ENCODE measurements around the gene ZNF532.
"Not testable (repeated sequence)": the region's sequence is repeated elsewhere in the genome, so short reads cannot be mapped to it uniquely, and the experiment has no call there.

ZNF532 gene

DNA sequence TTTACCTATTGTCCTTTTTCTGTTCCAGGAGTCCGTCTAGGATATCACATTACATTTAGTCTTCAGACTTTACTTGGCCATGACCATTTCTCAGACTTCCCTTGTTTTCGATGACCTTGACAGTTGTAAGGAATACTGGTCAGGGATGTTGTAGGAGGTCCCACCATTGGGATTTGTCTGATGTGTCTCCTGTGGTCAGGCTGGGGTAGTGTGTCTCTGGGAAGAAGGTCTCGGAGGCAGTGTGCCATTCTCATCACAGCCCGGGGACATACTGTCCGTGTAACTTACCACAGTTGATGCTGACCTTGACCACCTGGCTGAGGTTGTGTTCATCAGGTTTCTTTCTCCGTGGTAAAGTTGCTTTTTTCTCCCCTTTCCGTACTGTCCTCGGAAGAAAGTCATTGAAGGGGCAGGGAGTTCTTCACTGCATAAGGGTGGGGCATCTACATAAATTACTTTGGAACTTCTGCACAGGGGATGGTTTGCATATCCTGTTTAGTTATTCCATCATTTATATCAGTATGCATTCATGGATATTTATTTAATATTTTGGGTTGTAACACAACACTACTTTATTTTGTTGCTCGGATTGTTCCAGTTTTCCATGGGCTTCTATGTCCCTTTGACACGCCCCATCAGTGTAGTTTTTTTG is 41.2 kb downstream of the ZNF532 start:
- DNase-seq = no peak

DNA sequence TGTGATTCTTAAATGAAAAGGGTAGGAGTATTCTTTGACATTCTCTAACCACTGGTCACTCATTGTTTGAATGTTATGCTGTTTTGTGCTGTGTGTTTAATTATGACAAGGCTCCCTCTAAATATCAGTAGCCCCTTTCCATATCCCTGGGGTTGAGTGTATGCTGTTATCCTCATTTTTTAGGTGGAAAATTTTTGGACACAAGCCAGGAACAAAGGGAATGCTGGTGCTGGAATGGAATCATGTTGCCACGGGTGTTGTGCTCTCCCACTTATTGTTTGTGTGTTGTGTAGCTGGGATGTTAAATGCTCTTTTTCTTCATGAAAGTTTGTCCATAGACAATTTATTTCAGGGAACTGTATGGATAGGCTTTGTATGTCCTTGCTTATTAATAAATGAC is 43.3 kb downstream of the ZNF532 start:
- no peak for DNase-seq

DNA sequence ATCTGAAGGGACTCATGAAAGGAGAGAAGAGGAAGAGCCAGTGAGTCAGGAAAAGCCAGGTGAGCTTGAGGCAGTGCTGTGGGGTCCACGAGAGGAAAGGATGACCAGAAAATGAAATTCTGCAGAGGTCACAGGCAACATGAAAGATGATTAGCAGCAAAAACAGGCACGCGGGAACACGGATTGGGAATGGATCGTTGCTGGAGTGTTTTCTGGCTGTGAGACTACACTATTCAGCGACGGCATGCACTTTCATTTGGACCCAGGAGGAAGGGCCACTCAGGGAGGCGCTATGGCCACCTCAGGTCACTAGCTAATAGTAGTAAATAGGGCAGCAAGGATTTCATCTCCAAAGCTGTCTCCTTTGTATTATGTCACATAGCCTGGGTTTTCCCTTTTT is 44.8 kb downstream of the ZNF532 start:
- no peak for DNase-seq

DNA sequence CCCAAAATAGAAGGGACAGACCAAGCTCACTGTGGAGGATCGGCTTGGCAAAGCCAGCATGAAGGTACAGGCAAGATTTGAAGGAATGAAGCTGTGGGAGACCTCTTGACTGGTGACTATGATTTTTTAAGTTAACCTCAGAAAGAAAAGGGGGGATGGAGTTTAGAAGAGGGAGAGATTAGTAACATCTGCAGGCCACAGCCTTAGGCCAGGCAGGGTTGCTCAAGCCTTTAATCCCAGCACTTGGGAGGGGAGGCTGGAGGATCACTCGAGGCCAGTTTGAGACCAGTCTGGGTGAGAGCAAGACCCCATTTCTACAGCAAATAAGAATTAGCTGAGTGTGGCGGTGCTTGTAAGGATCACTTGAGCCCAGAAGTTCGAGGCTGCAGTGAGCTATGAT is 46.6 kb downstream of the ZNF532 start:
- no peak for DNase-seq

DNA sequence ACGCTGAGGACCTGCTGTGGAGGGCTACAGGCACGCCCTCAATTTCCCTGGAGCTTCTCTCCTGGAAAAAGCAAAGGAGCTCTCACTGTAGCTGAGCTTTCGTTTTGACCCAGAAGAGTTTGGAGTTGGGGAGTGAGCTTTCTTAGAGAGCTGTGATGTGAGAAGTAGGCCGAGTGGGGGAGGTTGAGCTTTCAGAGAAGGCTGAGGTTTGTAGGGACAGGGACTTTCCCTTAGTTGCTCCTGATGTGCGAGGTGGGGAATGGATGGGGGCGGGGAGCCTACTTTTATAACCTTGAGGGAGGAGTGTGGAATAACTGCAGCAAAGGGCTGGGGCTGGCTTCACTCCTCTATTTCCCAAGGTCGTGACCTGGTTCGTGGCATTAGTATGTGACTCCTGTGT is 47.1 kb downstream of the ZNF532 start:
- no peak for DNase-seq

DNA sequence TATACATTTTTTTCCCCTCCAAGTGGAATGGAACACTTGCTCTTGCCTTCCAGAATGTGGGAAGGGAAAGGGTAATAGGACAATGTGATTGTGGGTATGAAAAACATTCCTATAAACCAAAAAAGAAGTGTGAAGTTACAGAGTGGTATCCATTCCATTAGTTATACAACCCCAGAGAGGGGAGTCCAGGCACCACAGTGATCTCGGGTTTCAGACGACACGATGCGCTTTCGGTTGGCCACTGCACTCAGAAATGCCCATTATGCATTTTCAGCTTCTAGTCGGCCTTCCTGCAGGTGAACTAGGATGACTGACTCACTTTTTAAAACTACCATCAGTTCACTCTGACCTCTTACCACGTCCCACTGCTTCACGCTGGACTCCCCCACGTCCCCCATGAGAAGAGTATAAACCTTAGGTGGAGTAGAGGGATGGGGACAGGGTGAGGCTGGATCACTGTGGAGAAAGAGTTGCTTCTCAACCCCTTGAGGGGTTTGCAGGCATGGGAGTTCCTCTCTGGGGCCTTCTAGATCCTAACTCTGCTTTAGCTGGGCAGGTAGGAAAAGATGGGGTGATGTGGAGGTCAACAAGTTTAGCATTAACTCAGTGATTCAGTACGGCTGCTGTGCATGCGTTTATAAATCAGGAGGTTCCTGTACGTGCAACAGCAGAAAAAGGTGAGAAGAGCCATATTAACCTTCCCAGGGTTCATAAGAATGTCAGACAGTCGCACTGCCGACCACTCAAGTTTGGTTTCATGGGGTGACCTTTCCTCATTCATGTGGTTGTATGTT is 50.5 kb downstream of the ZNF532 start:
- no peak for DNase-seq

DNA sequence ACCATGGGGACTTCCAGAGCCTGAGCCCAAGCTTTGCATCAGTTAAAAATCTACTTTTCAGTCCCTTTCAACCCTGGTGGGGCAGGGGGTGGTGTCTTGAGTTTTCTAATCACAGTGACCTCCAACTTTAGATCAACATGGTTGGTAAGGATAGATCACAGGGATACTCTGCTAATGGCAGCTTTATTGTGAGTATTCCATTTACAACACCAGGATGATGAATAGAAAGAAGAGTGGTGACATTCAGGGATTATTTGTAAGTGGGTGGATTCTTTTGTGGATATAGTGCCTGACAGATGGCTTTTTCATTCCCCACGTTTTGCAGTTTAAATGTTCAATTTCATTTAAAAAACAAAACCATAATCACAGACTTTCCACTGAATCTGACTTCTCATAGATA is 51.3 kb downstream of the ZNF532 start:
- no peak for DNase-seq

DNA sequence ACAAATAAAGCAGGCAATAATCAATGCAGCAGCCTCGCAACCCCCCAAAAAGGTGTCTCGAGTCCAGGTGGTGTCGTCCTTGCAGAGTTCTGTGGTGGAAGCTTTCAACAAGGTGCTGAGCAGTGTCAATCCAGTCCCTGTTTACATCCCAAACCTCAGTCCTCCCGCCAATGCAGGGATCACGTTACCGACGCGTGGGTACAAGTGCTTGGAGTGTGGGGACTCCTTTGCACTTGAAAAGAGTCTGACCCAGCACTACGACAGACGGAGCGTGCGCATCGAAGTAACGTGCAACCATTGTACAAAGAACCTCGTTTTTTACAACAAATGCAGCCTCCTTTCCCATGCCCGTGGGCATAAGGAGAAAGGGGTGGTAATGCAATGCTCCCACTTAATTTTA is 55.3 kb downstream of the ZNF532 start:
- not testable (repeated sequence) for DNase-seq

DNA sequence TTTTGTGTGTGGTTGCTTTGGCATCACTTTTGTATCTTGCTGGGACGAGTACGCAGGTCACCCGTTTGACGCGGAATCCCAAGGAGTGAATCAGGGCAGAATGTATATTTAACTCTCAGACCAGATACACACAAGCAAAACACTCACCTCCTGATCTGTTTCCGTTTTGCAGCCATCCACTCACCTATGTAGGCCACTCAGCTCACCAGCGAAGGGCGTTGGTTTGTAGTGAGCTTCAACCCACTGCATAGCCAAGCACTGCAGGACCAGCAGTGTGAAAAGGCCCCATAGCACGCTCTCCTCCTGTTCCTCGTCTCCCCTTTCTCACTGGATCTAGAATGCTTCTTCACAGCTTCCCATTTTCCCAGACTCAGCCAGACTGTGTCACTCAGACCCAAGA is 58.3 kb downstream of the ZNF532 start:
- no peak for DNase-seq

DNA sequence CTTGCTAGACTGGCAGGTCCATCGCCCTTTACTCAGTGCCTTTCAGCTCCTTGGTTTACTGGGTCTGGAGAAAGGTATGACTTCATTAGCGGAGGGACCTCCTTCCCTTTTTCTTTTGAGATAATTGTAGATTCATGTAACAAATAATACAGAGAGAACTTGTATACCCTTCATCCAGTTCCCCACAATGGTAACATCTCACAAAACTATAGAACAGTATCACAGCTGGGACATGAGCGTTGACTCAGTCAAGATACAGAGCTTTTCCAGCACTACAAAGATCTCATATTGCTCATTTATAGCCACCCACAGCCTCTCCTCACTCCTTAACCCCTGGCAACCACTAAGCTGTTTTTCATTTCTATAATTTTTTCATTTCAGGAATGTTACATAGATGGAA is 59.8 kb downstream of the ZNF532 start:
- no peak for DNase-seq

DNA sequence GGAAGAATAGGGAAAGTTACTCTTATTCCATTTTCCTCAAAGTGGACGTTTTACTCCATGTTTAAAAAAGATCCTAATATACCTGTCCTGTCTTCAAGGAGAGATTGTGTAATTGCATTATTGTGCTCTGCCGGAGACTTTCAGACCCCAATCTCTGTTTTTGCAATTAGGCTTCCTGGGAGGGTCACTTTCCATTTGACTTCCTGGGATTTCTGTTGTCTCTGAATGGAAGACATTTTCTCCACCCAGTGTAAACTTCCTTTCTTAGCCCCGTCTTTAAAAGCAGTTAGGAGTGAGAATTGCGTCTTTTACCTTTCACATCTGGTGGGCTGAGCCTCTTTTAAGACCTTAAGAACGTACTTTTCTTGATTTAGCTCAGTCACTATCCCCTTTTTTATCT is 63.0 kb downstream of the ZNF532 start:
- DNase-seq = no peak

DNA sequence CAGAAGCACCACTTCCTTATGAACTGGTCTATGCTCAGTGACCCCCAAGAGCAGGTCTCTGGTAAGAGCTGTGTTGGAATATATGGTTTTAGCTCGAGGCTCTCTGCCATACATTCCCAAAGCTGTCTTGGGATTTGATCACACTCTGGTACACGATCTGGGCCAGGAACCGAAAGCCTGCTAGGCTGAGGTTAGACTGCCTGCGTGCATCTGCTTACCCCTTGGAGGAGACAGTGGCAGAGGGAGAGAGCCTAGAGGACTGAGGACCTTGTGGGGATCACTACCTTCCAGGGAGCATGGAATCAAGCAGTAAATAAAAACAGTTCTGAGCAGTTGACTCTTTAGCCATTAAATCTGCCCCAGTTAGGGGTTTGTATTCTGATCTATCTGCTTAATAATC is 63.7 kb downstream of the ZNF532 start:
- no peak for DNase-seq

DNA sequence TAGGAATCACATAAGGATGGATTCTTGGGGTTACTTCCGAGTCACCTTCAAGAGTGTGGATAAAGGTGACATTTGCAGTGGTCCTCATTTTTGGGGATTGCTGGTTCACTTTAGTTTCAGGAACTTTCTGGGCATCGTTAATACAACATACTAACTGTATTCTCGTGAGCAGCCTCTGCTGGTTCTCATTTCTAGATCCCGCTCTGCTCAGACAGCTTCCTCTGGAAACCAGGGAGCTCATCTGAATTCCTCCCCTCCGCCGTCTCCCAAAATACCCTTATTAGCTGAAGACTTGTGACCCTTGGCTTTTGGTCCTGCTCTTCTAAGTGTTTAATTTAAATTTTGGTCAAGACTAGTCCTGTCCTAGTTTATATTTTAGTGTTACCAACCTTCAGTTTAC is 64.5 kb downstream of the ZNF532 start:
- no peak for DNase-seq

DNA sequence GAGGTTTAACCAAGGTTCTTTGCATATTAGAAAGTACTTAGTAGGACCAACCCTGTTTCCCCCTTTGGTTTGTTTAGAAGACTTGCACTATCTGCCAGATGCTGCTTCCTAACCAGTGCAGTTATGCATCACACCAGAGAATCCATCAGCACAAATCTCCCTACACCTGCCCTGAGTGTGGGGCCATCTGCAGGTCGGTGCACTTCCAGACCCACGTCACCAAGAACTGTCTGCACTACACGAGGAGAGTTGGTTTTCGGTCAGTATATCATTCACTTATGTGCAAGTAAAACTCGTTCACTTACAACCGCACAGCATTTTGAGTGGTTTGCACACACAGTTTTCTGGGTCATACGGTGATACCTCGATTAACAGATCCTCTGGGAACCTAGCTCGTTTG is 69.7 kb downstream of the ZNF532 start:
- no peak for DNase-seq

DNA sequence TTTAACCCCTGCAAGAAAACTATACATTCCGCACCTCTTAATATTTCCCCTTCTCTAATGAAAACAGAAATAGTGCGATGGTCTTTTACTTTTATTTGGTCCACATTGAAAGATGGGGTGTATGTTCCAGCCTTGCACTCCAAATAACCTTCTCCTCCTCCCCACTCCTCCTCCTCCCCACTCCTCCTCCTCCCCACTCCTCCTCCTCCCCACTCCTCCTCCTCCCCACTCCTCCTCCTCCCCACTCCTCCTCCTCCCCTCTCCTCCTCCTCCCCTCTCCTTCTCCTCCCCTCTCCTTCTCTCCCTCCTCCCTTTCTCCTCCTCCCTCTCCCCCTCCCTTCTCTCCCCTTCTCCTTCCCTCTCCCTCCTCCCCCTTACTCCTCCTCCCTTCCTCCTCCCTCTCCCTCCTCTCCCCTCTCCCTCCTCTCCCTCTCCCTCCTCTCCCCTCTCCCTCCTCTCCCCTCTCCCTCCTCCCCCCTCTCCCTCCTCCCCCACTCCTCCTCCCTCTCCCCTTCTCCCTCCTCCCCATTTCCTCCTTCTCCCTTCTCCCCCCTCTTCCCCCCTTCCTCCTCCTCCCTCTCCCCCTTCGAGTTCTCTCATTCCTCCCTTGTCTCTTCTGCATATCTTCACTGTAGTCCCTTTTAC is 70.4 kb downstream of the ZNF532 start:
- no peak for DNase-seq

DNA sequence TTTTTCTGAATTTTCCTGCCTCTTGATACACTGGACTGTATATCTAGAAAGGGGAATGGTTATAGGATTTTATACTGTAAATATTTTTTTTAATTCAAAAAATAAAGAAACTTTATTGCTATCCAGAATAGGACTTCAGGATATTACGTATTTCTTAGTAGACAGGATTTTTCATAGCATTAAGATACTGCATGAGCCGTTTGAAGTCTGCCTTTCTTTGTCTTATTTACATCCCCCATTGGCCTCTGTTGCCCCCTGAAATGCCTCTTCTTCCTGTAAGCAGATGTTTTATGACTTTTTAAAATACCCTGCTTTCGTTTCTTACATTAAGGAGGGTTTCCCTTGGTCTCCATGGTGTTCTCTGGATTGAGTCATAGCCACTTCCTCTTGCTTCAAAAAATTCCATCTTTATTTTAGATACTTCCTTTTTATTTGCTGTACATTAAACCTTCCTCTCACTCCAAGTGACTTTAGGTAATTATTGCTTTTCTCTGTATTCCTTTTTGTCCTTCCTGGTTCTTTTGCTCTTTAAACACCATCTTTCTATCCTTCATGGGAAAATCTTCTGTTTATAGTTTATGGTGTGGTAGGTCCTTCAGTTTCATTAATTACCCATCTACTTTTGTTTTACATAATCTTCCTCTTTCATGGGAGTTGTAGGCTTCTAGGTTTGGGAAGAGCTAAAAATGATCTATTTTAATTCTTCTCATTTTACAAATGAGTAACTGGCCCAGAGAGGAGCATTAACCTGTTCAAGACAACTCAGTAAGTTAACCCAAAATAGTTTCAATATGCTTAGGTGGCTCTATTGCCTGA is 72.6 kb downstream of the ZNF532 start:
- DNase-seq = no peak

DNA sequence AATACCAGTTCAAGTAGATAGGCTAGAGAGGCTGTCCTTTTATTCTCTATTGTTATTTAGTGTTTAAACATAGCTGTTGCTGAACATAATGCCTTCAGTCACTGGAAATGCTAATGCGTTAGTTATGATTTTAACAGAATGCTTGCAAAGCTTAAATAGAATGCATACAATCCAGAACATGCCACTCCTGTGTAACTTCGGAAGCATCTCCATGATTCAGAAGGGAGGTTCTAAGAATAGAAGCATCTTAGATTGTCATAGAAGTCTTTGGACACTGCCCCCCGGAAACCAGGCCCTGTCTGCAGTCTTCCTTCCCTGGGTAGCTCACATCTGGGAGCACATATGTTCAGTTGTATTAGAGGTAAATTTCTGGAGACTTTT is 73.2 kb downstream of the ZNF532 start:
- no peak for DNase-seq

DNA sequence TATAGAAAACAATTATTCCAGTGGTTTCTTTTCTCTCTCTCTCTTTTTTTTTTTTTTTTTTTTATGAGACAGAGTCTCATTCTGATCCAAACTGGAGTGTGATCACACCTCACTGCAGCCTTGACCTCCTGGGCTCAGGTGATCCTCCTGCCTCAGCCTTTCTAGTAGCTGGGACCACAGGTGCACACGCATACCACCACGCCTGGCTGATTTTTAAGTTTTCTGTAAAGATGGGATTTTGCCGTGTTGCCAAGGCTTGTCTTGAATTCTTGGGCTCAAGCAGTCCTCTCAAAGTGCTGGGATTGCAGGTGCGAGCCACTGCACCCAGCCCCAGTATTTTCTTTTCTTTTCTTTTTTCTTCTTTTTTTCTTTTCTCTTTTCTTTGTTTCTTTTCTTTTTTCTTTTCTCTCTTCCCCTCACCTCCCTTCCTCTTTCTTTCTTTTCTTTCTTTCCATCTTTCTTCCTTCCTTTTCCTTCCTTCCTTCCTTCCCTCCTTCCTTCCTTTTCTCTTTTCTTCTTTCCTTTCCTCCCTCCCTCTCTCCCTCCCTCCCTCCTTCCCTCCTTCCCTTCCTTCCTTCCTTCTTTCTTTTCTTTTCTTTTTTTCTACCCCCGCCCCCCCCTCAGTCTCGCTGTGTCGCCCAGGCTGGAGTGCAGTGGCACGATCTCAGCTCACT is 76.9 kb downstream of the ZNF532 start:
- no peak for DNase-seq

DNA sequence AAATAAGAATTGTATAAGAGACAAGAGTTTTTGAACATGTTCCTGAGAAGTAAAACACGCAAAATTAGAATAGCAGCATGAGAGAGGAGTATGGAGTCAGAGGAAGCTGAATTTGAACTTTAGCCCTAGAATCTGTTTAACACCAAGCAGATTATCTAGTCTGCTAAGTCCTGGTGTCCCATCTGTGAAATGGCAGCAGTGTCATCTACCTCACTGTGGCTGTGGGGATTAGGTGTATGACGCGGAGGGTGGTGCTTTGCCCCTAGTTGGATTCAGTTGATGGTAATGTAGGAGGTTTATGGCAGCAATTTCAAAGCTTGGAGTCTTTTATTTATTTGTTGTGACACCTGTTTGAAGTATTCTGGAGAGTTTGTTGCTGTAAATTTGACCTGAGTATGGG is 79.2 kb downstream of the ZNF532 start:
- DNase-seq = no peak

DNA sequence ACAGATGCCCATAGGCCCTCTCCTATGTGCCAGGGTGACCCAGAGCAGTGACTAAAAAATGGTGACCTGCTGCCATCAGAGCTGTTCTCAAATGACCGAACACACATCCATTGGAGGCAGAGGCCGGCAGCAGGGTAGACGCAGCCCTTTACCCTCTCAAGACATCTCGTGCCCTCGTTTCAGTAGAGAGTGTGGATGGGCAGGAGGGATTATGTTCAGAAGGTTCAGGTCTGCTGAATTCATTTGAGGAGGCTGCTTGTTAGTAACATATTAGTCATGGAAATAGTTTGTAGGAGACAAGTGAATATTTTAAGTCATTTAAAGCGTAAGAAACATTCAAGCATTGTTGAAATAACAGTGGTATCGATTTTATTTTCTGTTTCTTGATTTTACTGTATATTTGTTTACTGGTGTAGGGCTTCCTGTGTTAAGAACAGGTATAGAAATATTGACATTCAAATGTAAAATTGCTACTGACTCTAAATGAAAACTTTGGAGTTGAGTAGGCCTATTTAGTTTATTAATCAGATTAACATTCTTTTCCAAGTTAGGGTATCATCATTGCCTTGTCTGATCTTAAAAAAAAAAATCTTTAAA is 82.6 kb downstream of the ZNF532 start:
- no peak for DNase-seq

DNA sequence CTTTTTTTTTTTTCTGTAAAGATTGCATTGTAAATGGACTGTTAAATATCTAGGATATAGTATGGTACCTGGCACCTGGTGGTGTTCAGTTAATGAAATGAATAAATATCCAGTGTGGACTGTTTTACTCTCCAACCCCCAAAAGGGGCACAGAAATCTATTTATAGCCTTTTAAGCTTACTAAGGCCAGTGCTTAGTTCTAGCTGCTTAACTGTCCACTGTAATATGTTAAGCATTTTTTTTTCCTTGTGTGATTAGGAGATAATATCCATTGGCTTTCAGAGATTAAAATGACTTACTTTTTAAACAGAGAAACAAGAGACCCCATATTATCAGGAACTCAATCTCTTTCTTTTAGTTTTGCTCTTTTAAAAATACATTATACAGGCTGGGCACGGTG is 84.4 kb downstream of the ZNF532 start:
- DNase-seq = no peak

DNA sequence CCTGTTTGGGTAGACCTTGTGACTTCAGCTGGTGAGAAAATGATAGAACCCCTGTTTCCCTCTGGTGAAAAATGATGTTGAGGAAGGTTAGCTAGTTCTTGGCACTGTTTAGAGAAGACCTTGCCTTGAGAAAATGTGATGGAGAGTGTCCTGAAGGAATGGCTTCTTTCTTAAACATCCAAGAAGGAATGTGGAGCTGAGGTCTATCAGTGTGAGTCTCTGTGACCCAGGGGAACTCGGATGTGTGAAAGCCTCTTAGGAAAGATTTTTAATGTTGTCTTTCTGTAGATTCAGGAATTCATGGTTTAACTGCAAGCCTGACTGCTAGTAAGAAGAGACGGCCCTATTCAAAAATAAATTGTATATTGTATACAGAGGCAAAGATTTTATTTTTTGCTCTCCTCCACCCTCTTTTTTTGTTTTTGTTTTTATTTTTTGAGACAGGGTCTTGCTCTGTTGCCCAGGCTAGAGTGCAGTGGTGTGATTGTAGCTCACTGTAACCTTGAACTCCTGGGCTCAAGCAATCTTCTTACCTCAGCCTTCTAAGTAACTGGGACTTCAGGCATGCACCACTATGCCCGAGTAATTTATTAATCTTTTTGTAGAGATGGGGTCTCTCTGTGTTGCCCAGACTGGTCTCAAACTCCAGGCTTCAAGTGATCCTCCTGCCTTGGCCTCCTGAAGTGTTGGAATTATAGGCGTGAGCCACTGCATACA is 87.5 kb downstream of the ZNF532 start:
- DNase-seq = no peak

Measured in COR-L47 (cell line).